ENCODE results near the gene SPRR1B.

- TF ChIP-seq CTCF (IDR thresholded peaks at IDR 0.05), result no peak
- TF ChIP-seq POLR2A (IDR thresholded peaks at IDR 0.05), result no peak
Observed at GRCh38 chr1:152982076-152982475, 48.9 kb upstream of the SPRR1B start.
